Inferior parietal cortex (tissue), 1 donor: ENCODE results near the gene RGS2.

ENCODE experiments used
- DNase-seq: peaks from one replicate; pipeline ENCODE4 v3.0.0-alpha.2; 2016; ENCODE audit errors: extremely low spot score

The RGS2 gene

DNA sequence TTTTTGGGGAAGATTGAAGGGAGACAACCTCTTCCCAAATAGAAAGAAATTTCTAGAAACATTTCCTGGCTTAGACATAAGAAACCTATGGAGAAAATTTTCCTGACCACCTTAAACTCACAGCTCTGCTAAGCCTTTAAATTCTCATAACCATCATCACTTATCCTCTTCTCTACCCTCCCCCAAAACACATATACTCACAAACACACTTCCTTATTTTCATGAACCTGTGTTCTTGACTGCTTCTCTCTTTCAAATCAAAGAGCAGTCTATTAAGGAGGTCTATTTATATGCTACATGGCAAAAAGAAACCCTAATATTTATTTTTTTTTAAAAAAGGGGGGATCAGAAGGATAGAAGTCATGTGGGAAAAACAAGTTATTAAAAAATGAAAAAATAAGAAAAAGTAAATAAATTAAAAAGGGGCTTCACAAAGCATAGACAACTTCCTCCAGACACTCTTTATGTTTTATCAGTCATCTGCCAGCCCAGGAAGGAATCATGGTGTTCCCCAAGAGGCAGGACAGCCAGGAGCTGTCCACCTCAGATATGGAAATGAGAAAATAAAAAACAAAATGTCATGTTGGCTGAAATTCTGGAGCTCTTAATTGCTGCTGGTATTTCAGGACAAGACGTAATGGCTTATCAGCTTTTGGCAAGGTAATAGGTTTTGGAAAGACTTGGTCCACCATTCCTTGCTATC is 12.8 kb upstream of the RGS2 start:
- no peak for DNase-seq

DNA sequence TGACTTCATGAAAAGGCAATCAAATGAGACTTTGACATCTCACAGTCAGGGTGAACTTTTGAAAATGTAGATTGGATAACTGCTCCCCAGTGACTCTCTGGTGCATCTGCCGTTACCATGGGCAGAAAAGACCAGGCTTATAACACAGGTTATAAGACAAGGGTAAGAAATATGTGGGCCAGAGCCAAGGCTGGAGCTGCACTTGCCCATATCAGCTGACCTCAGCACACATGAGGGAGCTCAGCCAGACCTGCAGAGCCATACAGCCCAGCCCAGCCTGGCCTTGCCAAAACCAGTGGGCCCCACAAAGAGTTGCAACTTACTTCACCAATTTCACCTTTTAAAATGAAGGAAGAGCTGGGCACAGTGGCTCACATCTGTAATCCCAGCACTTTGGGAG is 11.7 kb upstream of the RGS2 start:
- no peak for DNase-seq

DNA sequence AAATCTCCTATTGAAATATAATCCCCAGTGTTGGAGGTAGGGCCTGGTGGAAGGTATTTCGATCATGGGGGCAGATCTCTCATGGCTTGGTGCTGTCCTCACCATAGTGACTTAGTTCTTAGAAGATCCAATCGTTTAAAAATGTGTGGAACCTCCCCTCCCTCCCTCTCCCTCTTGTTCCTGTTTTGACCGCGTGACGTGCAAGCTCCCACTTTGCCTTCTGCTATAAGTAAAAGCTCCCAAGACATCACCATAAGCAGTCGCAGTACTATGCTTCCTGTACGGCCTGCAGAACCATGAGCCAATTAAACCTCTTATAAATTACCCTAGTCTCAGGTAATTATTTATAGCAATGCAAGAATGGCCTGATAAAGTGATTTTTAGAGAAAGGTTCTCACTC is 10.9 kb upstream of the RGS2 start:
- DNase-seq = no peak

DNA sequence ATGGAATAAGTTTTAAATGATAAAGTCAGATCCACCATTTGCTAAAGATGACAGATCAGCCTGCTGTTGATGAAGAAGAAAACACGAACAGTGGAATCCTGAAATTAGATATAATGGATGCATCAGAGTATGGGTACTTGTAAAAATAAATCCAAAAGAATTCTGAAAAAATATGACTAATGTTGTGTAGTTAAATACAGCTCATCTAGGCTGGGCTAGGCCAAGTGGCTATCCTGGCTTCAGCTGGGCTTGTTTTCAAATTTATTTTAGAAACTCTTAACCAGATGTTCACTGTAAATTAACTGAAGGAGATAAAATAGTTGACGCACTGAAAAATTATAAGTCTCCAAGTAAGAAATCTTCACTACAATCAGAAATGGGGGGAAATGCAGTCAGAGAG is 7.4 kb upstream of the RGS2 start:
- DNase-seq = no peak

DNA sequence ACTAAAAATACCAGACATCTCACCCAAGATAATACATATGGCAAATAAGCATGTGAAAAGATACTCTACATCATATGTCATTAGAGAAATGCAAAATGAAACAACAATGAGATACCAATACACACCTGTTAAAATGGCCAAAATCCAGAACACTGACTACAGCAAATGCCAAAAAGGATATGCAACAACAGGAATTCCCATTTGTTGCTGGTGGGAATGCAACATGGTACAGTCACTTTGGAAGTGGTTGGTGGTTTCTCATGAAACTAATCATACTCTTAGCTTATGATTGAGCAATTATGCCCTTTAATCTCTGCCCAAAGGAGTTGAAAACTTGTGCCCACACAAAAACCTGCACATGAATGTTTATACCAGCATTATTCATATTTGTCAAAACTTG is 6.4 kb upstream of the RGS2 start:
- no peak for DNase-seq

DNA sequence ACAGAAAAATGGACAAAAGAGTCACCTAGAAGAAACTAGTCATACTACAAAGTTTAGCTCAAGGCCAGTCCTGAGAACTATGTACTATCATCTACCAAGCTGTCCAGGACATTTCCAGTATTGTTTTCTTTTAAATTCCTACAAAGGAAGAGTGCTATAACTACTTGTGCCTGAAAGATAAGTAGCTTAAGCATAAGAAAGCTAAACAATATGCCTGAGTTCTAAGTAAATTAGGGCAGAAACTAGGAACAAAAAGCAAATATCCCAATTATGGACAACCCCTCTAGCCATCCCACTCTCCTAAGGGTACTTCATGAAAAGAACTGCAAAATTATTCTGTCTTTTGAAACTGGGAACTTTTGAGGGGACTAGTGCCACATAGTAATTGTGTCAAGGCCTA is 5.3 kb upstream of the RGS2 start:
- no peak for DNase-seq

DNA sequence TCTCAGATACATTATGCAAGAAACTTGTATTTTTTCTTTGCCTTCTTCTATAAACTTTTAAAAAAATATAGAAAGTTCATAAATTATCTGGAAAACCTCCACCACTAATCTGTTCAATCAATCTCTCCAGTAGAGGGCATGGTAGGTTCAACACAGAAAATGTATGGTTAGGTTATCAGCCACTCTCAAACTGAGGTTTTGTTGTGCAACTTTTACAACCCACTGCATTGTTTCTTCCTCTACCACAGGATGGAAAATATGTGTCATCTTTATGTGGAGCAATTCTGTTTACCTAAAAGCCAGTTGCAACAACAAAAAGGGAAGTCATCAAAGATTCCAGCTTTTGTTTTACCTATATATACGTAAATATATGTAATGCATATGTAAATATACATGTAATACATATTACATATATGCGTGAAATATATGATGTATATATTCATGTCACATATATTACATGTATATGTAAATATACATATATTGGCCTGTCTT is 3.0 kb upstream of the RGS2 start:
- peak; percentile 72 for DNase-seq

DNA sequence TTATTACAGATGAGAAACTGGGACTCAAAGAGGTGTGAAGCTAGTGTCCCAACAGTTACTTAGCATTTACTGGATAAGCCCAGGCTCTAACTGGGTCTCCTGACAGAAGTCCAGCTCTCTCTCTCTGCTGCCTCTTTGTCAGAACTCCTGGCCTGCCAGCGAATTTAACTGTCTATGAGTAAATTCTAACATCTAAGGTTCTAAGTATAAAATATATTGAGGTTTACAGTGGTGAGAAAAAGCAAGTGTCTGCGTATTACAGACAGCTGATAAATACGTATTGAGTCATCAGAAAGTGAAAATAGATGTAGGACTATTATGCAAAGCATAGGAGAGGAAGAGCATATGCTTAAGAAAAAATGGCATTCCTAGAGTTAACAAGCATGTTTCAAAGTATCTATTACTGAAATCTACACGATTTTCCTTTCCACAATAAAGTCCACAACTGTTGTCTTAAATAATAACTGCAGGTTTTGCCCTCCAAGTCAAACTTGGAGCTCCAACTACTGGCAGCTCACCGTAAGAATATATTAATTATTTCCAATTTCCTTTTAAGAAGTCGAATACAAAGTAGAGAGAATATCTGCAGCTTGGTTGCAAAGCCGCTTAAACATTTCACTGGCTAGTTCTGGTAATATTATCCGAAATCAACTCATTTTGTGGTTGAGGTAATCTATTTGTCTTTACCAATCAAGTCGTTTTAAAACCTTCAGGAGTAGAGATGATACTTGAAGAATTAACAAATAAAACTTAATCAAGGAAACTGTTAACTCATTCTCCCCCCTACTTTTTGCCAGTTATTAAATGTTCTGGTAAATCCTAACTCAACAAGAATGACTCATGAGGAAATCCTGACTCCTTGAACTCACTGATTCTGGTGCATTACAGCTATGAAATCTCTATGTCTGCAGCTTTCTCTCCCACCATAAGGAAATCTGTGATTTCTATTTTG is 1.4 kb upstream of the RGS2 start:
- peak; percentile 56 for DNase-seq

DNA sequence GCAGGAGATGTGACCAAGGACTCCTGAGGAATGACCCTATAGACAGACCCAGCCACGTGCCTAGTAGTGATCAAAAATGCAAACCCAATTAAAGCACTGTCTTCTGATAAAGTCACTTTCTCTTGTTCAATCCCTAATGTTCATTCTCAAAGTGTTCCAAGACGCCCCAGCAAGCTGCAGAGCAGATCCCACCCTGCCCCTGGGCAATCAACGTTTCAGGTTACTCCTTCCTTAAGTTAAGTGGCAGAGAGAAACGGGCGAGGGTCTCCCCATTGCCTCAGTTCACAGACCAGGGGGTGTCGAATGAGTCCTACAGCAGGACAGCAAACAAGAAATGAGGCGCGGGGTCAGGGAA is 699 bp upstream of the RGS2 start:
- DNase-seq = no peak

DNA sequence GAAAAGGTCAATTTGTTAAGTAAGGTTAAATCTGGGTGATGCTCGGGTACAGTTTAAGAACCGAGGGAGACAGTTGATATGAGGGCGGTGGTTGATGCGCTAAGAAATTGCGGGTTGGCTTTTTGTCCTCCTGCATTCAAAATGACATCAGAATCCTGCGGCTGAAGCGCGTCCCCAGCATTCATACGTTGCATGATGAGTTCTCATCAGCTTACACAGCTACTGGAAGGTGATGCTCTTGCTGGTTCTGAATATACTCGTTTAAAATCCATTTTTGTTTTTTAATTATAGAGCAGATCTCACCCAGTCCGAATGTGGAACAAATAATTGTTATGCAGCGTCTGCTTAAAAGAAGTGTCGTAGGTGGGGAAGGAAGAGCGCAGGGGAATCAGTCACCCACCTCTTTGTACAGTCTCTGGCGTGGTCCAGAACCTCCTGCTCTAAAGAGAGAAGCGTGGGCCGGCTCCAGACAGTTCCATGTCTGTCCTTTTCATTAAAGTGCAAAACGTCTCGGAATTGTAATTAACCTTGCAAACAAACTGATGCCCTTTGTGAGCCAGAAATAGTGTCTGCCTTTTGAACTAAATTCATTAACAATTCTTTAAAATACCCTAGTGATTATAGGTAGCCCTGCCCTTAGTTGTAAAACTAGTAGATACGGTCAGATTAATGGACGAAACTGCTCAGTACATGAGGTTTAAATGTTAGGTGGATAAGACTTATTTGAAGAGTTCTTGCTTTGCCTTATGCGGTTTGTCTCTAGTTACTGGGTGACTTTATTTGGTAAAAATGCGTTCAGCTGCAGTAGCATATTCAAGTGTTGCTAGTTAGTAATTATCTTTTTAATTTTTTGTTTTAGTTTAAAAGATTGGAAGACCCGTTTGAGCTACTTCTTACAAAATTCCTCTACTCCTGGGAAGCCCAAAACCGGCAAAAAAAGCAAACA is 741 bp downstream of the RGS2 start:
- peak; percentile 70 for DNase-seq

DNA sequence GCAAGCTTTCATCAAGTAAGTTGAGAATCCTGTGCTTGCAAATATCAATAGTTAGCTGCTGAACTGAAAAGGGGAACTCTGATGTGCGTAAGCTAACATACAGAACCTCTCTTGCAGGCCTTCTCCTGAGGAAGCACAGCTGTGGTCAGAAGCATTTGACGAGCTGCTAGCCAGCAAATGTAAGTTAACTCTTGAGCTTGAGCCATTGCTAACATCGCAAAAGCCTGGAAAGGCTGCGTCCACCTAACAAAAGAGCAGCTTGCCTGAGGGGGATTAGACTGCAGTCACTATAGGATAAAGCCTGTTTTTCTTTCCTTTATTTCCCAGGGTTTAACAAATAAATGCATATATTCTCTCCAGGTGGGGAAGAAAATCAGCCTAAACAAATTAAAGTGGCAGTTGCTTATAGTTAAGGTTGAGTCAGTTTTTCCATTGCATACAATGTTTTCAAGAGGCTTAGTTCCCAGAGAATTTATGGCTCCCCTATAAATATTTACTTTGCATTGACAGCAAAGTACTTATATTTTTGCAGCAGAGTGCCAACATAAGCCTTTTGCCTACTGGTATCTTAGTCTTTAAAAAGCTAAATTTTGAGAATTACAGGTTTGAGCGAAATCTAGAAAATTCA is 1.5 kb downstream of the RGS2 start:
- DNase-seq = peak; percentile 39

DNA sequence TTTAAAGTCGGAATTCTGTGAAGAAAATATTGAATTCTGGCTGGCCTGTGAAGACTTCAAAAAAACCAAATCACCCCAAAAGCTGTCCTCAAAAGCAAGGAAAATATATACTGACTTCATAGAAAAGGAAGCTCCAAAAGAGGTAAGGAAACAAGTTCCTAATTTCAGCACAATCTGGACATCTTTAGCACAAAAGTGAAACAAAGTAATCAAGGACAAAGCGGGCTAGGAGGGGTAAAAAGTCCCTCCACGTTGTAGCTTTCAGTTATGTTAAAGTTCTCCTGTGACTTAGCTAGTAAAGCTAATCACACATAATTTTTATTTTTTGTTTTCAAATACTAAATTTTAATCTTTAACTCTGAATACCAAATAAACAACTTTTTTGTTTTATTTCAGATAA is 2.2 kb downstream of the RGS2 start:
- DNase-seq = no peak

DNA sequence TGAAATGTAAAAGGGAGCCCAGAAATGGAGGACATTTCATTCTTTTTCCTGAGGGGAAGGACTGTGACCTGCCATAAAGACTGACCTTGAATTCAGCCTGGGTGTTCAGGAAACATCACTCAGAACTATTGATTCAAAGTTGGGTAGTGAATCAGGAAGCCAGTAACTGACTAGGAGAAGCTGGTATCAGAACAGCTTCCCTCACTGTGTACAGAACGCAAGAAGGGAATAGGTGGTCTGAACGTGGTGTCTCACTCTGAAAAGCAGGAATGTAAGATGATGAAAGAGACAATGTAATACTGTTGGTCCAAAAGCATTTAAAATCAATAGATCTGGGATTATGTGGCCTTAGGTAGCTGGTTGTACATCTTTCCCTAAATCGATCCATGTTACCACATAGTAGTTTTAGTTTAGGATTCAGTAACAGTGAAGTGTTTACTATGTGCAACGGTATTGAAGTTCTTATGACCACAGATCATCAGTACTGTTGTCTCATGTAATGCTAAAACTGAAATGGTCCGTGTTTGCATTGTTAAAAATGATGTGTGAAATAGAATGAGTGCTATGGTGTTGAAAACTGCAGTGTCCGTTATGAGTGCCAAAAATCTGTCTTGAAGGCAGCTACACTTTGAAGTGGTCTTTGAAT is 2.9 kb downstream of the RGS2 start:
- no peak for DNase-seq

DNA sequence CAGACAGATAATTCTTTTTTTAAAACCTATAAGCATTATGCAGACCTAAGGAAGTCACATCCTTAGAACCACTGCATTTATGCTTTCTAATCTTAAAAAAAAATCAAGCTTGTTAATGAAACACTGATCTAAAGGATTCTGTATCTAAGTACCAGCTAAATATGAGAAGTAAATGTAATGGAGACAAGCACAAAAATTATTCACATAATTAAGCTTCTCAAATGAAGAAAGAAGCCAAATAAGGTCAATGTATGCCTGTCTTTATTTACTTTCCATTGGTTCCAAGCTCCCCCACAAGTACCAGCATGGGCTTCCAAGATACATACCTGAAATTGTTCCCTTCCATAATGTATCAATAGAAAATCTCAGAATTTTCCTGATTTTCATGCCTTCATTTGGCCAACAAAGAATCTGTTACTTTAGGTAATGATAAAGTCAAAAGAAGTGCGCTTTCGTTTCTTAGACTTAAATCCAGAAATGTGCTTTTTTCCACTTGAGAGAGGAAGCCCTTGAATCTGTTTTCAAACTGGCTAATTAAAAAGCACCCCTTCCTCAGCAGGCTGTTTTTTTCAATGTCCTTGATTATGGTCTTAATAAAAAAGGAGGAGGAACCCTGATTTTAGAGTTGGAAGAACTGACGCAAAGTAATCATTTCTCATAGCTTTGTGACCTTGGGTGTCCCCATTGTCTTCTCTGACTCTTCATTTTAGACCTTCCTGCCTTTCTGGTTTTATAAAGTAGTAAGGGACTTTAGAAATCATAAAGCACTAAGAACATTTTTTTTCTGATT is 3.8 kb downstream of the RGS2 start:
- no peak for DNase-seq

DNA sequence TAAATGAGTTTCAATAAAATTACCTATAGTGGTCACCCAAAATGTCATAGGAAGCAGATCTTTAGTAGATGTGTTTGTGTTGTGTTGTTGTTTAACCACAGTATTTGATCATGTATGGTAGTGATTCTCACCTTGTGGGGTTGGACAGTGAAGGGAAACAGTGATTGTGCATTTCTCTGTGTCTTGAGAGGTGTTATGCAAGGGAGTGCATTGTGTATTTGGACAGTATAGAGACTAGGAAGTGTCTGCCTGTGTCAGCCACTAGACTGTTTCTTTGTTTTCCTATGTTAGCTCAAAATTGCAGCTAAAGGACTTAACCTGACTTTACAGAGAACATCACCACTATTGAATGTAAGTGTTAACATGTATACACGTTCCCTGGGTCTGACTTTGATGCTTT is 6.0 kb downstream of the RGS2 start:
- no peak for DNase-seq

DNA sequence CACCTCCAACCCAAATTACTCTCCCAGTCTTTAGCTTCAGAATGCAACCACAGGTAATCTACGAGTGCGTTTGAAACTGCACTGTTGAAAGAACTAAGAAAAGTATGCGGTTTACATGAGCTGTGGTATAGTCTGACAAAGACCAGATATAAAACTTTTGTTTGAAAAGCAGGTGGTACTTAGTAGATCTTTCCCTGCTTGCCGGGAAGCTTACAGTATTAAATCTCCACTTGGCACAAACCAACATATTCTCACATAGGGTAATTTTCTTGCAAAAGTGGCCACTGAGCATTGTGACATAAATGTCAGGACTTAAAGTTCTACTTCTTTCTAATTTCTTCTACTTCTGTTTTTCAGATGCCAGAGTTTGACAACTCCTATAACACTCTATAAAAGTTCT is 8.4 kb downstream of the RGS2 start:
- DNase-seq = no peak

DNA sequence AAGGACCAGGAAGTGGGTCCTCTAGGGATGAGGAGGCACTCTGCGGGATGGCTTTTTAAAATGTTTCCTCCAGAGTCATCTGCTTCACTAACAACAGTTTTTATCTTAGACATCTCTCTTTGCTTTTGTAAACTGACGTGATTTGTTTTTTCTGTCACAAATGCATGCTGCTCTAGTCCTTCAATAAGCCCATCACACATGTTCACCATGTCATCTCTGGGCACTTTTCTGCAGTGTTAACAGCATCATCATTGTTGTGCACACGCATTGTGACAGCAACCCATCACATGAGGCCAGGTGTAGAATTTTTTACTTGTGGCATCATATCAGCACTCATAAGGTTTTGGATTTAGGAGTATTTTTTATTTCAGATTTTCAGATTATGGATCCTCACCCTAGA is 12.5 kb downstream of the RGS2 start:
- DNase-seq = no peak

DNA sequence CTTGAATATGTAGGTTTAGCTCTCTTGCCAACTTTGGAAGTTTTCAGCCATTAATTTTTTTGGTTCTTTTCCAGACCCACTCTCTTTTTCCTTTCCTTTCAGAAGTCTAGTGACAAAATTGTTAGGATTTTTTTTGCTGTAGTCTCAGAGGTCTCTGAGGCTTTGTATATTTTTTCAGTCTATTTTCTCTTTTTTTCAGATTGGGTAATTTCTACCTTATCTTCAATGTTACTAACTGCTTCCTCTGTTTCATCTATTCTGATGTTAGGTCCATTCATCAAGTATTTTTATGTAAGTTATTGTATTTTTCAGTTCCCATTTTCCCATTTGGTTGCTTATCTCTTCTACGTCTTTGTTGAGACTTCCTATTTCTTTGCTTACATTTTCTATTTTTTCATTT is 15.7 kb downstream of the RGS2 start:
- DNase-seq = no peak

DNA sequence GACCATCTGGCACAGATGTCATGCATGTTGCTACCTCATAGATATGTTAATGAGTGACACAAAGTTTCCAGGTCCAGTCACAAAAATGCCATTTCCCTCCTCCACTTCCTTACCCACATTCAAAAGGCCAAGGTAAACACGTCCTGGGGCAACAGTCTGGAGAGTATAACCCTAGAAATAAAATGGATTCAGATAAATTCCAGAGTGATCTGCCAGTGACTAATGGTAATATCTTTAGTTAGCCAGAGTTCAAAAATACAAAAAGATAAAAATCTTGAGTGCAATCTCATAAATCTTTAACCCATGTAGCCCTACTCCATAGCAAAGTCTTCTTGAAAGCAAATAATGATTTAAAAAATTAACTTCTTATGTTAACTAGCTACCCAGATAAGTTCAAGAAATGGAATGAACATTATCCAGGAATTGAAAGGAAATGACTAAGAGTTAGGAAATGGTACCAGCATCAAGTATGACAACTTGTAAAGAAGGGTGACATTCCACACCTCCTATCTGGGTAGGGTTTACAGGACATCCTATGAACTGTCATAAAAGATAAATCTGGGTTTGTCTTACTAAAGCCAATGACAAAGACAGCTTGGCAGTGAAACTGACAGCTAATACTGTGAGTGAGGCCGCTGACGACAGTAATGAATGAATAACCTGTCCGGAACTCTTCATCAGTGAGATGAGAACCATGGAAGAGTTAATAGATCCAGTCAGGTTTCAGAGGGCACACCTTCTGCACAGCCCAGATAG is 18.1 kb downstream of the RGS2 start:
- DNase-seq = no peak
